ENCODE measurements around the gene VEGFD.

GRCh38 chrX:15410947-15411346 is 26.7 kb upstream of the VEGFD start:
- TF ChIP-seq CTCF (IDR thresholded peaks at IDR 0.05 in 4 of 5, conservative IDR thresholded peaks at IDR 0.05 in 1 of 5) (no peak), POLR2A (IDR thresholded peaks at IDR 0.05) (no peak)

All from gastrocnemius medialis (tissue), 4 donors.